Measurements from ENCODE around the gene PI4K2B. TPM values are rescaled to one million over a fixed set of nuclear protein-coding genes. Genes with fewer than 3 reads are reported as not detected.
"Not testable (repeated sequence)": the region's sequence is repeated elsewhere in the genome, so short reads cannot be mapped to it uniquely, and the experiment has no call there.

The PI4K2B gene
- total RNA-seq, 2 donors from 2014 or later = 11.5 to 24.4 TPM

DNA sequence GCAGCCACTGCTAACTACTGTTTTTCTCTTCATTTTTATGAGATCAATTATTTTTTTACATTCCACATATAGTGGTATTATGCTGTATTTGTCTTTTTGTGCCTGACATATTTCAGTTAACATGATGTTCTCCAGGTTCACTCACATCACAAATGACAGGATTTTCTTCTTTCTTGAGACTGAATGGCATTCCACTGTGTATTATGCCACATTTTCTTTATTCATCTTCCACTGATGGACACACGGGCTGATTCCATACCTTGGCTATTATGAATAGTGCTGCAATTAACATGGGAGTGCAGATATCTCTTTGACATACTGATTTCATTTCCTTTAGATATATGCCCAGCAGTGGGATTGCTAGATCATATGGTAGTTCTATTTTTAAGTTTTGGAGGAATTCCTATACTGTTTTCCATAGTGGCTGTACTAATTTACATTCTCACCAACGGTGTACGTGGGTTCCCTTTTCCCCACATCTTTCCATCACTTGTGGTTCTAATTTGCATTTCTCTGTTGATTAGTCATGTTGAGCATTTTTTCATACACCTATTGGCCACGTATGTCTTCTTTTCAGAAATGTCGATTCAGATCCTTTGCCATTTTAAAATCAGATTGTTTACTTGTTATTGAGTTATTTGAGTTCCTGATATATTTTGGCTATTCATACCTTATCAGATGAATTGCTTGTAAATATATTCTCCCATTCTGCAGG, 63.9 kb downstream of the PI4K2B start:
- no peak for DNase-seq (ENCODE audit: low spot score)
- intact Hi-C loops (cut with DNase I) = no loop called here

DNA sequence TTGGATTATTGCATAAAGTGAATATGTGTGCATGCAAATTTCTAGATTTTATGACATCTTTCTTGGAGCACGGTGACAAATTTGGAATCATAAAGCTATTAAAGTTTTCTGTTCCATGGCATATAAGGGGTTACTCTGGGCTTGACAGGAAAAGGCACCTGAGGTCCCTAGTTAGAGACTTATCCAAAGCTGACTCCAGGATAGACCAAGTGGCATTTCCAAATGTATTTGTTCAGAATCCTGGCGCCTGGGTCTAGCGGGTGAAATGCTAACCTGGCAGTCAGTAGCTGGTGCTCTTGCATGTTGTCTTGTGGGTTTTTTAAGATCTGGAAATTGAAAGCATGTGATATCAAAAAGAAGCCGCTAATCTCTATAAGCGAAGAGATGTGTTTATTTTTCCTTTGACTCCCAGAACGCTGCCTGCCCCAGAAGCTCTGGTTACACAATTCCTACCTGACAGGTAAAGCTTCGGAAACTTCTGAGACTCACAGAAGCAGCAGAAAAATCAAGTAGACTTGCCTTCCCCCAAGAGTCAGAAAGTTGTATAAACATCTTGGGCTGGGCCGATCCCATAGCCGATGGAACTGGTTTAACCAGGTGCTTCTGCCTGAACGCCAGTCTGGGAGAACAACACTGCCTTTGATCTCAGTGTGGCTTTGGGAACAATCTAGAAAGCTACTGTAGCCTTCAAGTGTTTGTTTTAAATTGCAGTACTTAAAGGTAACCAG, 65.8 kb downstream of the PI4K2B start:
- intact Hi-C loops (cut with DNase I) = no loop called here
- no peak for DNase-seq (ENCODE audit: low spot score)

DNA sequence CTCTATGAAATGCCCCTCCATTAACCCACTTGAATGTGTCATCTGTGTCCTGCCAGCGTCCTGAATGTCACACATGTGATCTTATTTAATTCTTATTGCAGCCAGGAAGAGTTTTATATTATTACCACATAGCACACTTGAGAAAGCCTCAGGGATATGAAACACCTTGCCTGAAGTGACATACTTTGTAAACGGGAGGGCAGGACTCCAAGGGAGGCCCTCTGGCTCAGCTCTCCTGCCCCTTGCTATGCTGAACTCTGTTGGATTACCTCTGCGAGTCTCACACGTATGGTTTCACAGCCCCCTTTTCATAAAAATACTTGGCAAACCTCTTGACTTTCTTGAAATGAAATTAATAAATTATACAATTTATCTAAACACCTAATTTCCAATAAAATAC, 67.6 kb downstream of the PI4K2B start:
- no peak for DNase-seq (ENCODE audit: low spot score)
- intact Hi-C loops (cut with DNase I) = no loop called here

DNA sequence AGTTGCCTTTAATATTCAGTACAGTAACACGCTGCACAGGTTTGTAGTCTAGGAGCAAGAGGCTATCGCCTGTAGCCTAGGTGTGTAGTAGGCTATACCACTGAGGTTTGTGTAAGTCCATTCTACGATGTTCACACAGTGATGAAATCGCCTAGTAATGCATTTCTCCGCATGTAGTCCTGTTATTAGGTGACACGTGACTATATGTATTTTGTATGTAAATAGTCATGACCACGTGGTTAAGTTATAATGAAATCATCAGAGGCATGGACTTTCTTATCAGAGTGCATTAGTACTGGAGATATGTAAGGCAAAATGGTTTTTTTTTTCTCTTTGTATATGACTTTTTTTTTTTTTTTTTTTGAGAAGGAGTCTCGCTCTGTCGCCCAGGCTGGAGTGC, 68.8 kb downstream of the PI4K2B start:
- intact Hi-C loops (cut with DNase I) = no loop called here
- no peak for DNase-seq (ENCODE audit: low spot score)

DNA sequence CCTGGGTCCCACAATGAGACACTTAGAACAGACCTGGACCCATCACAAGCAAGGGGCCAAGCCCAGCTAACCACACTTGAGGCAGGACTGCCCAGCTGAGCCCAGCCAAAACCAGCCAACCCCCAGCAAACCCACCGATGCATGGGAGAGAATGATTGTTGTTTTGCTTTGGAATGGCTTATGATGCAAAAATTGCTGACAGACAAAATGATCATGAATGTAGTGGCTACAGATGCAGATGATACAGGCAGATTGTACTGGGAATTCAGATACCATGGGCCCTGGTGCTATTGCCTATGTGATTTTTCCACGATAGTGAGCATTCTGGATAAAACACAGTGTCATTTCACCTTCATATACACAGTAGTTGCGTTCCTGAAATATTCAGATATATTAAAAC, 69.7 kb downstream of the PI4K2B start:
- no peak for DNase-seq (ENCODE audit: low spot score)
- intact Hi-C loops (cut with DNase I) = no loop called here

DNA sequence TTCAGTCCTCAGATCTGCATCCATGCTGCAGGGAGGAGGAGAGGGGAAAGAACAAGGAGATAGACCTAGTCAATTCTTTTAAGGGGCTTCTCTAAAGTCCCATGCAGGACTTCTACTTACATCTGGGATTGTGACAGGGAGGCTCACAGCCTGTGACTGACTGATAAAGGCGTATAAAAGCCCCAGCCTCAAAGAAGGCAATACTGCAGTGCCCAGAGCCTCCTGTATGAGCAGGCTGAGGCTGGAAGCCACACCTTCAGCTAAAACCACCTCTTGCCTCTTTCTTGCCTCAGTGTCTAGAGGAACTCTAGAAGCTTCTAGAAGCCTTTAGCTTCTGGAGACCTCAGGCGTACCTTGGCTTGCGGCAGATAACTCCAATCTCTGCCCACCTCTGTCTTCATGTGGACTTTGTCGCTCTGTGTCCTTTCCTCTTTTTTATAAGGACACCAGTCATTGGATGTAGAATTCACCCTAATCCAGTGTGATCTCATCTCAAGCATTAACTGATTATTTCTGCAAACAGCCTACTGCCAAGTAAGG, 72.8 kb downstream of the PI4K2B start:
- DNase-seq (ENCODE audit: low spot score) = no peak
- intact Hi-C loops (cut with DNase I) = no loop called here

DNA sequence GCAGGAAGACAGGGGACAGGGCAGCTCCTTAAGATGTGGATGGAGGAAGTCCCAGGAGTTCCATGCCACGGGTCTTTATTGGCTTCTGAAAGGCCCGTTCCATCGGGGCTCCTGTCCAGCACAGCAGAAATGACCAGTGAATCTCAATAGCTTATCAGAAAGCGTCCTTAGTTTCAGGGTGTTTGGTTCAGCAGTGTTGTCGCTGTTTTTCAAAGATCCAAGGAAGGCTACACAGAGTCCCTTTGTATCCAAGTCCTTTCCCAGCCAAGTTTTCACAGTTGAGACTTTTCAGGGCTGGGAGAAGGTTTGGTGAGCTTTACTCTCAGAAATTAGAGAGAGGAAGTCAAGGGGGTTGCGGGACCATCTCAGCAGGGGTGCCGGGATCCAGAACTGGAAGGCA, 73.8 kb downstream of the PI4K2B start:
- intact Hi-C loops (cut with DNase I) = no loop called here
- no peak for DNase-seq (ENCODE audit: low spot score)

DNA sequence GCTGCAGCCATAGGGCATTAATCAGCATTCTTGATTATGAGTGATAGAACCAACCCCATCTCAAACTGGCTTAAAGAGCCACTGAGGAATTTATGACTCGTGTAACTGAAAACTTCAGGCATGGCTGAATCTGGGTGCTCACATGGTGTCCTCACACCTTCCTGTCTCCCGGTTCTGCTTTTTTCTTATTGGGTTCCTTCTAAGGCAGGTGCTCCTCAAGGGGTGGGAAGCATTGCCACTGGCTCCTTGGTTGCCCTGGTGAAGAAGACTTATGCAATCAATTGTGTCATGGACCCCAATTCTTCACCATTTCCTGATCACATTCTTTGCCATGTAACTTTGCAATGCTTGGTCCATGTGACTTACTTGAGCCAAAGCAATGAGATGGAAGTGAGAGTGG, 74.5 kb downstream of the PI4K2B start:
- no peak for DNase-seq (ENCODE audit: low spot score)
- intact Hi-C loops (cut with DNase I) = no loop called here

DNA sequence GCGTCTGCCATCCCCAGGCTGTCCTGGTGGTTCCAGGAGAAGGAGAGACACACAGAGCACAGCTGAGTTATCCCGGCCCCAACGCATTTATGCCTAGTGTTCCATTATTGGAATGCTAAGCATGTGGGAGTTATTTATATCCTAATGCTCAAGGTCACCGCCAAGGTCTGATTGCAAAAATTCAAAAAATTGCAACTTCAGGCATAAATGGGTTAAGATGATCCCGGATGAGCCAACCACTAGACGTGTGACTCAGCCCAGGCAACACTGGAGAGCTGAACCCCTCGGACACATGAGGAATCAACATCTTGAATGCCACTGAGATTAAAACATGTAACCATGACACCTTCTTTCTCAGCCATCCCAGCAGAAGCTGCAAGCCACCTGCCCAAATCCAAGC, 74.9 kb downstream of the PI4K2B start:
- intact Hi-C loops (cut with DNase I) = no loop called here
- DNase-seq (ENCODE audit: low spot score) = no peak

DNA sequence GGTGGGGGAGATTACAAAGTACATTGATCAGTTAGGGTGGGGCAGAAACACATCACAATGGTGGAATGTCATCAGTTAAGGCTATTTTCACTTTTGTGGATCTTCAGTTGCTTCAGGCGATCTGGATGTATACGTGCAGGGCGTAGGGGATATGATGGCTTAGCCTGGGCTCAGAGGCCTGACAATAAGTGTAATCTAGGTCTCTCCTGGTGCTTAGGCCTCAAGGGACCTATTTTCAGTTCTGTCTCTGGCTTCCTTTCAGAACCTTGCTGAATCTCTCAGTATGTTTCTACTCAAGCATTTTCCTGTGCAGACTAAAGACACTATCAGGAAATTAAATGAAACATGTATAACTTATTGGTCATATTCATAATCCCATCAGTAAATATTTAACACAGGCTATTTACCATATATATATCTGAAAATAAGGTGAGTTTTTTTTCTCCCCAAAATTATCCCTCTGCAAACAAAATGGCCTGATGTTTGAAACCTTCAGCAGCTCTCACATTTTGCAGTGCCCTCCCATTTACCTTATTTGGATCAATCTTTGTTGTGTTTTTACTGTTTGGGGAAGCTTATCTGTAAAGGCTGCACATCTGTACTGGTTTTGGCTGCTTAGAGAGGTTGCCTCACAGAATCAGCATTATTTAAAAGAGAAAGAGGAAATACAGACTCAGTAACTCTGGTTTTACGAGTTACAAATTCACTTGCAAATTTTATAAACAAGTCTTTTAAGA, 76.4 kb downstream of the PI4K2B start:
- intact Hi-C loops (cut with DNase I) = no loop called here
- no peak for DNase-seq (ENCODE audit: low spot score)

DNA sequence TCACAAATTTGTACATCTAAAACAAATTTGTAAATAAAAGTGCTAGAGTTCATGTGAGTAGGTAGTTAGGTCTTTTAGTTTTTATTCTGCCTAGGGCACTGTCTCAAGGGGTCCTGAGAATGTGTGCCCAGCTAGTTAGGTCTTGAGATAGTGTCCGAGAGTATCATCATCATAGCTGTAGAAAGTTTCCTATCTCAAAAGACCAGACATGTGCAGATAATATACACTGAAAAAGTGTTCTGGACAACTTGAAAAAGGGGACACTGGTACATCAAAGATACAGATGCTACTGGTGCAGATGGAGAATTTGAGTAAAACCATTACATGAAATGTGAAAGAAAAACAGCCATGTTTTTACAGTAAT, 77.0 kb downstream of the PI4K2B start:
- intact Hi-C loops (cut with DNase I) = no loop called here
- no peak for DNase-seq (ENCODE audit: low spot score)

DNA sequence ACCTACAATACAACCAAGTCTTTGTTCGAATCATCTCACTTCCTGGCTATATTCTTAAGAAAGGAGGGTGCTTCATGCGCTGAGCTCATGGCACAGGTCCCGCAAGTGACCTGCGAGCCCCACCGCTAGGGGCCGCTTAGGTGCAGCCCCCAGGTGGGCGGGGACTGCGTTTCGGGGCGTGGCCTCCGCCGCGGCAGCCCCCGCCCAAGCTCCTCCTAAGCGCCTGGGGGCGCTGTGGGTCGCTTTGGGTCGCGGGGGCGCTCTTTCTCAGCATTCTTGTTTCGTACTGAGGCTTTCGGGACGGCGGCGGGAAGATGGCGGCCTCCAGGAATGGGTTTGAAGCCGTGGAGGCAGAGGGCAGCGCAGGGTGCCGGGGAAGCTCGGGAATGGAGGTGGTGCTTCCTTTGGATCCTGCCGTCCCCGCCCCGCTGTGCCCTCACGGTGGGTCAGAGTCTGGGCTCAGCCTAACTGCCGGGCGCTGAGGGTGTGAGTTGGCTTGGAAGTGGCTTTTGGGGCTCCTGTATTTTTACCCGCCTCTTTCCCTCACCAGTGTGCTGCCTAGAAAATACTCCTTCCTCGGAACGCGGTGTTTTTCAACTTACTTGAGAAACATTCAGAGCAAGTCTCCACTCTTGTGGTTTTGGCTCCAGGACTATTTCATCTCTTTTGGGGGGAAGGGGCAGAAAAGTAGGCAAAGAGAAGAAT, 78.8 kb downstream of the PI4K2B start, which contains the start of gene ZCCHC4:
ZCCHC4 (plus strand) TSS at position 279 of the 705 bp plus-strand sequence; CDS start at position 315, 36 bp downstream.
- DNase-seq (ENCODE audit: low spot score) = peak; percentile 97
- intact Hi-C loops (cut with DNase I) = no loop called here

DNA sequence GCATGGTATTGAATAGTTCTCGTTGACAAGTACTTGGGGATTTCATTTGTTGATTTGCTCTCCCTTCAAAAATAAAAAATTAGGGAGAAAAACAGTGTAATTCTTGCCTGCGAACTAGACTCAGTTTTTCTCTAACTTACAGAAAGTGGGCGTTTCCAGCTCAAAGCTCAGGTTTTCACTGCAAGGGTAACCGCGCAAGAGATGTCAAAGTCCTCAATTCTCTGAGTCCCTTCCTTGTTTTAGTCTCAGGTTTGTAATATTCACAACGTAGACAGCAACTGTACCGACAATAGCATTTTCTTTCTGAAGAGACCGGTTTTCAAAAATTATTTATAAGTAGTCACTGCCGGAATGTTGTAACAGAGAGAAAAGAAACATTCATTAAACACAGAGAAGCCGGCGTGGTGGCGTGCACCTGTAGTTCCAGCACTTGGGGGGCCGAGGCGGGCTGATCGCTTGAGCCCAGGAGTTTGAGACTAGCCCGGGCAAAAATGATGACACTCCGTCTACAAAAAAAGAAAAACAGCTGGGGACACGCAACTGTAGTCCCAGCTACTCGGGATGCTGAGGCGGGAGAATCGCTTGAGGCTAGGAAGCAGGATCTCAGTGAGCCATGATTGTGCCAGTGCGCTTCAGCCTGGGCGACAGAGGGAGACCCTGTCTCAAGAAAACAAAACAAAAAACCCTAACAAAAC, 79.5 kb downstream of the PI4K2B start:
- intact Hi-C loops (cut with DNase I) = no loop called here
- no peak for DNase-seq (ENCODE audit: low spot score)

DNA sequence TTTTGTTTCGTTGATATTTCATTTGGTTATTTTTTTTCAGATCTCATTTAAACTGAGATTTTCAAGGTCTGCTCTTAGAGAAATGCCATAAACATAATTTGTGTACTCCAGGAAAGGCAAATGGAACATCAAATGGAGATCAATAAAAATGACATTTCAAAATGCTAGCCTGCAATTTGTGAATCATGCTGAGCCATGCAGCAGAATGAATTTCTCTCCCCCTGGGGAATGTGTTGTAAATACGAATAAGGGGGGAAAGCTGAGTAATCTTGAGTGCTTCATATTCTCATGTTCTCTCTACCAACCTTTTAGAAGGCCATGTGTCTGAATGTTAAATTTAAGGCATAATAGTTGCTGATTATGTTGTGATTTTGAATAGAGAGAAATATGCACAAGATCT, 86.5 kb downstream of the PI4K2B start:
- DNase-seq (ENCODE audit: low spot score) = no peak
- intact Hi-C loops (cut with DNase I) = no loop called here

DNA sequence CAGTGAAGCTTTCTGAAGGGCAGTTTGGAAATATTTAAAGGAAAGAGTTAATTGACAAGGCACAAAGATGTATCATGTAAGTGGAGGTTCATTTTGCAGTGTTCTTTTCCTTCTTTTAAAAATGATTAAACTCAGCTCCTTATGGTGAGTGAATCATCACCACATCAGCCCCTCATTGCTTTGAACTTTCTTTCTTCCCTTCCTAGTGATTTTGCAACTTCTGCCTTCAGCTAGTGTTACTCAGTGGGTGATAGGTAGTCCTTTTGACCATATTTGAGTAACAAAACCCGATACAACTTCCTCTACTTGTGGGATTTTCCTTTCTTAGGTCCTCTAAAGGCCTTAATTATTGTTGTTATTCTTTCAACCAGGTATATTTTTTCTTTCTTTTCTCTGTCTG, 86.9 kb downstream of the PI4K2B start:
- DNase-seq (ENCODE audit: low spot score) = no peak
- intact Hi-C loops (cut with DNase I) = no loop called here

DNA sequence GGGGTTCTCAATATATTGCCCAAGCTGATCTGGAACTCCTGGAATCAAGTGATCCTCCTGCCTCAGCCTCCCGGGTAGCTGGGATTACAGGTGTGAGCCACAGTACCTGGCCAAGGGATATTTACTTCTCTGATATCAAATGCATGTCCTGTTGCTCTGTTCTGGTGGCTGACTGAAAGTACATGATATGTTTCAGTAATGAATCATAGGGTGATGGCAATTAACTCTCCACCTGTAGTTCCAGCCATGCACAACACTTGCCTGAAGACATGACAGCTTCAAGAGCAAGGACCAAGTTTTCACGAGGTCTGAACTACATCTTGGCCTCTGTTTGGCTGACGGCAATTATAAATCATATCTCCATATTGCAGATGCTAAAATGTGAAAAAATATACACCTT, 87.9 kb downstream of the PI4K2B start:
- DNase-seq (ENCODE audit: low spot score) = no peak
- intact Hi-C loops (cut with DNase I) = no loop called here

DNA sequence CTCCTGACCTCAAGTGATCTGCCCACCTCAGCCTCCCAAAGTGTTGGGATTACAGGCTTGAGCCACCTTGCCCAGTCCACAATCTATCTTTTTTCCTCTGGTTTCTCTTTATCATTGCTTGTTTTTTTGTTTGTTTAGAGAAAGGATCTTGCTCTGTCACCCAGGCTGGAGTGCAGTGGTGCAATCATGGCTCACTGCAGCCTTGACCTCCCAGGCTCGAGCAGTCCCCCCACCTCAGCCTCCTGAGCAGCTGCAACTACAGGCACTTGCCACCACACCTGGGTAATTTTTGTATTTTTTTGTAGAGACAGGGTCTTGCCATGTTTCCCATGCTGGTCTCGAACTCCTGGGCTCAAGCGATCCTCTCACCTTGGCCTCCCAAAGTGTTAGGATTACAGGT, 94.6 kb downstream of the PI4K2B start:
- DNase-seq (ENCODE audit: low spot score); intact Hi-C loops (cut with DNase I): not testable (repeated sequence)
